NT2/D1 (cell line): Measurements from ENCODE around the gene GRM2.

Source experiments
- SUZ12 ChIP-seq: IDR thresholded peaks from 2 replicates; pipeline ENCODE4 v1.6.1; 2011; ENCODE audit not compliant: insufficient read length, insufficient read depth; ENCODE audit errors: extremely low read depth
- YY1 ChIP-seq: IDR thresholded peaks from 2 replicates; pipeline ENCODE4 v1.6.1; 2011; ENCODE audit not compliant: insufficient read length, insufficient read depth
- ZNF274 ChIP-seq: IDR thresholded peaks from 2 replicates; pipeline ENCODE4 v1.6.1; 2011; ENCODE audit warnings: mild to moderate bottlenecking, low read depth, low read length

DNA sequence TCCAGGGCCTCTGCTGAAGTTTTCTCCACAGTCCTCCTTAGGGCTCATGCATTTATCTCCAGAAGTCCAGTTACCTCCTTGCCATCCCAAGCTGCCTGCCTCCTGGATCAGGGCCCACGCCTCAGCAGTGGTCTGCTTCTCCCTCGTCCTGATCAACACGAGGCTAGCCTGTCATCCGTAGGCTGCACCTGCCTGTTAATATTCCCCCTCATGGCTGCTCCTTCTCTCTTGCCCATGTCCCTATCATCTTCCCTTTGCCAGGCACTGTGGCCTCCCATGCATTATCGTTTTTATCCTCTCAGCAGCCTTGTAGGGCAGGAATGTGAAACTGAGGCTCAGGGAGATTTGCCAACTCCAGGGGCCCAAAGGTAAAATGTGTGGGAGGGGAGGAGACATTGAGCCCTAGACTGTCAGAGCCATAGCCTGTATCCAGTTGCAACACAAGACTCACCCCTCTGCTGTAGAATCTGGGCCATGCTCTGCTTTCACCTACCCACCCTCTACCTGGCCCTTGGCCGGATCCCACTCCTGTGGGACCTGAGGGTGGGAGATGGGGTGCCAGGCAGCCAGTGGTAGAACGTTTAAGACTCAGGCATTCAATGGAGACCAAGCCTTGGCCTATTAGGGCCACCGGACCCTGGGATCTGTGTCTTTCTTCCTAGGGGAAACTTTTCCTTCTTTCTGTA is 4.6 kb downstream of the GRM2 start:
- TF ChIP-seq YY1 (no peak), ZNF274 (no peak), SUZ12 (no peak)
